Erythroblast (primary cell): Measurements from ENCODE around the gene RSPH9.

Experiments
- GATA1 ChIP-seq: IDR thresholded peaks from 2 replicates; pipeline ENCODE4 v1.6.1; 2011; ENCODE audit warnings: low read depth, mild to moderate bottlenecking, control low read depth, low read length, moderate library complexity
- POLR2A ChIP-seq: IDR thresholded peaks from 2 replicates; pipeline ENCODE4 v1.6.1; 2011; ENCODE audit warnings: mild to moderate bottlenecking, low read length

DNA sequence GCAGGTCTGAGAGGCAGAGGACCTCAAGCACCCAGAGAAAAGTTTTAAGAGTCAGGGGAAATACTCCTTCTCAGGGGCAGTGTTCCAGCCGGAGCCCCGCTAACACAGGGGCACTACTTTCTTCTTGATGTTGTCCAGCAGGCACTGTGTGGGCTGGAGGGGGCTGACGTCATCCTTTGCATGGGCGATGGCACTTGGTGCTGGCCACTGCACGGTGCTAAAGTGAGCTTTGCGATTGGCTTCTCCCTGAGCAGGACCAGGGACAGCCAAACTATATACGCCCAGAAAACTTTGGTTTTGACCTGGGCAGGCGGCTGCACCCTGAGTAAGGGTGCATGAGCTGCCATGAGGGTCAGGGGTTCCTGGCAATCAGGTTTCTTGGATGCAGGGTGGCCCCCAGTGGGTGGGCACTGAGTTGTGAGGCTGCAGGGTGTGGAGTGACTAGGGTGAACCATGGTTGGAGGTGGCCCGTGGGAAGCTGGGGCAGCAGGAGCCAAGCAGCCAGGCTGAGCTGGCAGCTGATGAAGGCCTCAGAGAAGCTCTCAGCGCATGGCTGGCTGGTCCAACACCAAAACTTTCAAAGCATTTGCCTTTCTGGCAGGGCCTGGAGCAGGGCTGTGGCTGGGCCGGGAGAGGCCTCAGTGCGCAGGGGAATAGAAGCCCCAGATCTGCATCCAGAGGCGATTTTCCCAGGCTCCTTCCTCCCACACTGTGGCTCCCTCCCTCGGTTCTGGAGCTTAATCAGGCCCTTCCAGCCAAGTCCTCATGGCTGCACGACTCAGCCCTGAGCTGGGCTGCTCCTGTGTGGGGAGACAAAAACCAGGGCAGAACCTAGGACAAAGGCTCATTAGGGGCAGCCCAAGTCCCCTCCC lies 24.4 kb downstream of the RSPH9 start:
- no peak for TF ChIP-seq POLR2A
- TF ChIP-seq GATA1, result no peak
